Measurements from ENCODE around the gene RNF8.
"Not testable (repeated sequence)": the region's sequence is repeated elsewhere in the genome, so short reads cannot be mapped to it uniquely, and the experiment has no call there.

Gene RNF8

GRCh38 chr6:37353761-37354525 is at the start of gene RNF8:
TSS of gene RNF8 (plus strand) at chr6:37353983. CDS start at chr6:37354165, 182 bp downstream.
- peak; percentile 98 for ATAC-seq
- no peaks in the 10 kb centered on the region for H3K9me3 Mint-ChIP-seq
- H3K27ac Mint-ChIP-seq, result peak within 1 kb of the TSS; percentile 86
- peak within 1 kb of the TSS; percentile 89 for H3K4me3 Mint-ChIP-seq
- DNase-seq, result peak; percentile 95
- H3K36me3 Mint-ChIP-seq (ENCODE audit: low read depth), result no peaks in the 10 kb centered on the region
- H3K4me1 Mint-ChIP-seq, result peaks cover 22% of the 10 kb centered on the region
- H3K27me3 Mint-ChIP-seq, result no peaks in the 10 kb centered on the region

GRCh38 chr6:37304766-37305165 is 49.0 kb upstream of the RNF8 start:
- no peaks in the 10 kb centered on the region for H3K27me3 Mint-ChIP-seq
- no peak for ATAC-seq
- no peaks in the 10 kb centered on the region for H3K4me1 Mint-ChIP-seq
- no peak for DNase-seq
- H3K27ac Mint-ChIP-seq, result no peak overlapping the region
- H3K4me3 Mint-ChIP-seq, result no peak overlapping the region
- H3K9me3 Mint-ChIP-seq, result no peaks in the 10 kb centered on the region
- peaks cover 15% of the 10 kb centered on the region for H3K36me3 Mint-ChIP-seq (ENCODE audit: low read depth)

GRCh38 chr6:37305841-37306425 is 47.9 kb upstream of the RNF8 start:
- DNase-seq, result no peak
- H3K4me1 Mint-ChIP-seq, result no peaks in the 10 kb centered on the region
- ATAC-seq, result no peak
- no peaks in the 10 kb centered on the region for H3K9me3 Mint-ChIP-seq
- H3K27ac Mint-ChIP-seq, result no peak overlapping the region
- H3K36me3 Mint-ChIP-seq (ENCODE audit: low read depth), result peaks cover 12% of the 10 kb centered on the region
- no peaks in the 10 kb centered on the region for H3K27me3 Mint-ChIP-seq
- H3K4me3 Mint-ChIP-seq, result no peak overlapping the region

- no peak overlapping the region for H3K27ac Mint-ChIP-seq
- ATAC-seq, result no peak
- DNase-seq, result no peak
- H3K9me3 Mint-ChIP-seq, result no peaks in the 10 kb centered on the region
- H3K4me3 Mint-ChIP-seq, result no peak overlapping the region
- H3K27me3 Mint-ChIP-seq, result no peaks in the 10 kb centered on the region
- no peaks in the 10 kb centered on the region for H3K4me1 Mint-ChIP-seq
- H3K36me3 Mint-ChIP-seq (ENCODE audit: low read depth), result peaks cover 12% of the 10 kb centered on the region
Observed at GRCh38 chr6:37306624-37307222, 47.1 kb upstream of the RNF8 start.

GRCh38 chr6:37307484-37307883 is 46.3 kb upstream of the RNF8 start:
- peaks cover 12% of the 10 kb centered on the region for H3K36me3 Mint-ChIP-seq (ENCODE audit: low read depth)
- not testable (repeated sequence) for H3K4me3 Mint-ChIP-seq, ATAC-seq

GRCh38 chr6:37308069-37308815 is 45.5 kb upstream of the RNF8 start:
- ATAC-seq (no peak), DNase-seq (no peak)
- H3K9me3 Mint-ChIP-seq, result no peaks in the 10 kb centered on the region
- H3K4me1 Mint-ChIP-seq, result no peaks in the 10 kb centered on the region
- H3K27me3 Mint-ChIP-seq, result no peaks in the 10 kb centered on the region
- H3K36me3 Mint-ChIP-seq (ENCODE audit: low read depth), result peaks cover 6% of the 10 kb centered on the region
- H3K27ac Mint-ChIP-seq, result no peak overlapping the region
- no peak overlapping the region for H3K4me3 Mint-ChIP-seq

More at GRCh38 chr6:37307484-37307883, 46.3 kb upstream of the RNF8 start:
- H3K9me3 Mint-ChIP-seq, H3K4me1 Mint-ChIP-seq, H3K27me3 Mint-ChIP-seq, H3K27ac Mint-ChIP-seq, DNase-seq: not testable (repeated sequence)

- no peak for ATAC-seq
- DNase-seq, result no peak
- Mint-ChIP-seq H3K36me3 (ENCODE audit: low read depth) (peaks cover 1% of the 10 kb centered on the region), H3K4me3 (no peak overlapping the region), H3K27me3 (no peaks in the 10 kb centered on the region), H3K27ac (no peak overlapping the region), H3K4me1 (no peaks in the 10 kb centered on the region), H3K9me3 (no peaks in the 10 kb centered on the region)
Observed at GRCh38 chr6:37309046-37309445, 44.7 kb upstream of the RNF8 start.

- DNase-seq (no peak), ATAC-seq (no peak)
- Mint-ChIP-seq H3K27me3 (no peaks in the 10 kb centered on the region), H3K4me3 (no peak overlapping the region), H3K4me1 (peaks cover under 1% of the 10 kb centered on the region), H3K27ac (no peak overlapping the region), H3K9me3 (no peaks in the 10 kb centered on the region), H3K36me3 (ENCODE audit: low read depth) (peaks cover 2% of the 10 kb centered on the region)
Observed at GRCh38 chr6:37309692-37310091, 44.1 kb upstream of the RNF8 start.

GRCh38 chr6:37310966-37311365 is 42.8 kb upstream of the RNF8 start:
- peaks cover 4% of the 10 kb centered on the region for H3K36me3 Mint-ChIP-seq (ENCODE audit: low read depth)
- no peak overlapping the region for H3K27ac Mint-ChIP-seq

GRCh38 chr6:37311741-37312473 is 41.9 kb upstream of the RNF8 start:
- Mint-ChIP-seq H3K4me3 (no peak overlapping the region), H3K4me1 (peaks cover 2% of the 10 kb centered on the region), H3K36me3 (ENCODE audit: low read depth) (peaks cover 6% of the 10 kb centered on the region), H3K27me3 (no peaks in the 10 kb centered on the region), H3K27ac (no peak overlapping the region), H3K9me3 (no peaks in the 10 kb centered on the region)
- DNase-seq (no peak), ATAC-seq (no peak)

More at GRCh38 chr6:37310966-37311365, 42.8 kb upstream of the RNF8 start:
- peaks cover 2% of the 10 kb centered on the region for H3K4me1 Mint-ChIP-seq
- no peak overlapping the region for H3K4me3 Mint-ChIP-seq
- H3K27me3 Mint-ChIP-seq, result no peaks in the 10 kb centered on the region
- DNase-seq (no peak), ATAC-seq (no peak)
- no peaks in the 10 kb centered on the region for H3K9me3 Mint-ChIP-seq

GRCh38 chr6:37313723-37314486 is 39.9 kb upstream of the RNF8 start:
- no peak for DNase-seq
- Mint-ChIP-seq H3K27me3 (no peaks in the 10 kb centered on the region), H3K4me3 (no peak overlapping the region), H3K36me3 (ENCODE audit: low read depth) (peaks cover 6% of the 10 kb centered on the region), H3K9me3 (no peaks in the 10 kb centered on the region), H3K27ac (no peak overlapping the region), H3K4me1 (peaks cover 2% of the 10 kb centered on the region)
- no peak for ATAC-seq

- peak; percentile 78 for ATAC-seq
- Mint-ChIP-seq H3K36me3 (ENCODE audit: low read depth) (peaks cover 6% of the 10 kb centered on the region), H3K27ac (no peak overlapping the region), H3K4me1 (peaks cover 2% of the 10 kb centered on the region), H3K9me3 (no peaks in the 10 kb centered on the region), H3K4me3 (no peak overlapping the region), H3K27me3 (no peaks in the 10 kb centered on the region)
- DNase-seq, result peak; percentile 36
Observed at GRCh38 chr6:37314487-37315156, 39.2 kb upstream of the RNF8 start.

GRCh38 chr6:37315157-37315515 is 38.6 kb upstream of the RNF8 start:
- Mint-ChIP-seq H3K36me3 (ENCODE audit: low read depth) (peaks cover 6% of the 10 kb centered on the region), H3K4me1 (peaks cover 2% of the 10 kb centered on the region), H3K27me3 (no peaks in the 10 kb centered on the region), H3K4me3 (no peak overlapping the region), H3K9me3 (no peaks in the 10 kb centered on the region), H3K27ac (no peak overlapping the region)
- DNase-seq, result no peak
- ATAC-seq, result no peak

Measured in activated naive CD8-positive, alpha-beta T cell treated with anti-CD3 and anti-CD28 coated beads, Interleukin-2, amount 50 U/mL, for 24 hours (primary cell).